ENCODE measurements around the gene ANO7. TPM values are rescaled to one million over a fixed set of nuclear protein-coding genes. Genes with fewer than 3 reads are reported as not detected.

Gene ANO7
- total RNA-seq, 1 experiment from 2014 or later = 7.7 TPM

DNA sequence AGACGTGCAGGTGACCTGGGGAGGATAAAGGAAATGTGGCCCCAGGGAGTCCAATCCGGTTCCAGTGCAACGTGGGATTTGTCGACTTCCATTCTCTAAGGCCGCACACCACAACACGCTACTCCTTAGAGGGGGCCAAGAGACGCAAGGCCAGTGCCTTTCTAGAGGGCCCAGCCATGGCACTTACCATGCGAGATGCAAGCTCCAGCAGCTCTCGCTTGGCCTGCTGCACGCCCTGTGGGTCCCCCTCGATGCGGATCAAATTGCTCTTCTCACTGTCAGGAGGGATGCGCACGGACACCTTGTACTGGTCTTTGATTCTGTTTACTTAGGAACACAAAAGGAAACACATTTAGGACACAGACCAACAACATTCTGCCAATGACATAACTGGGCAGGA, 61.2 kb downstream of the ANO7 start:
- Mint-ChIP-seq H3K36me3 (ENCODE audit: insufficient read depth, unreplicated experiment) (peaks cover 83% of the 10 kb centered on the region), H3K27ac (ENCODE audit: unreplicated experiment) (no peak overlapping the region), H3K27me3 (ENCODE audit: unreplicated experiment) (no peaks in the 10 kb centered on the region), H3K4me1 (ENCODE audit: low read depth, unreplicated experiment) (no peaks in the 10 kb centered on the region), H3K4me3 (ENCODE audit: low read depth, unreplicated experiment) (no peak overlapping the region), H3K9me3 (ENCODE audit: low read depth, unreplicated experiment) (no peaks in the 10 kb centered on the region)
- intact Hi-C loops (cut with micrococcal nuclease; ENCODE audit: unreplicated experiment) = no loop called here
- no peak for DNase-seq
- CTCF ChIA-PET = no interaction called here
- BruUV-seq (replicated peaks) = no TSS peak
- TF ChIP-seq, protein P1, sequence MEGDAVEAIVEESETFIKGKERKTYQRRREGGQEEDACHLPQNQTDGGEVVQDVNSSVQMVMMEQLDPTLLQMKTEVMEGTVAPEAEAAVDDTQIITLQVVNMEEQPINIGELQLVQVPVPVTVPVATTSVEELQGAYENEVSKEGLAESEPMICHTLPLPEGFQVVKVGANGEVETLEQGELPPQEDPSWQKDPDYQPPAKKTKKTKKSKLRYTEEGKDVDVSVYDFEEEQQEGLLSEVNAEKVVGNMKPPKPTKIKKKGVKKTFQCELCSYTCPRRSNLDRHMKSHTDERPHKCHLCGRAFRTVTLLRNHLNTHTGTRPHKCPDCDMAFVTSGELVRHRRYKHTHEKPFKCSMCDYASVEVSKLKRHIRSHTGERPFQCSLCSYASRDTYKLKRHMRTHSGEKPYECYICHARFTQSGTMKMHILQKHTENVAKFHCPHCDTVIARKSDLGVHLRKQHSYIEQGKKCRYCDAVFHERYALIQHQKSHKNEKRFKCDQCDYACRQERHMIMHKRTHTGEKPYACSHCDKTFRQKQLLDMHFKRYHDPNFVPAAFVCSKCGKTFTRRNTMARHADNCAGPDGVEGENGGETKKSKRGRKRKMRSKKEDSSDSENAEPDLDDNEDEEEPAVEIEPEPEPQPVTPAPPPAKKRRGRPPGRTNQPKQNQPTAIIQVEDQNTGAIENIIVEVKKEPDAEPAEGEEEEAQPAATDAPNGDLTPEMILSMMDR (IDR thresholded peaks at IDR 0.05; ENCODE audit: unreplicated experiment) = no peak

DNA sequence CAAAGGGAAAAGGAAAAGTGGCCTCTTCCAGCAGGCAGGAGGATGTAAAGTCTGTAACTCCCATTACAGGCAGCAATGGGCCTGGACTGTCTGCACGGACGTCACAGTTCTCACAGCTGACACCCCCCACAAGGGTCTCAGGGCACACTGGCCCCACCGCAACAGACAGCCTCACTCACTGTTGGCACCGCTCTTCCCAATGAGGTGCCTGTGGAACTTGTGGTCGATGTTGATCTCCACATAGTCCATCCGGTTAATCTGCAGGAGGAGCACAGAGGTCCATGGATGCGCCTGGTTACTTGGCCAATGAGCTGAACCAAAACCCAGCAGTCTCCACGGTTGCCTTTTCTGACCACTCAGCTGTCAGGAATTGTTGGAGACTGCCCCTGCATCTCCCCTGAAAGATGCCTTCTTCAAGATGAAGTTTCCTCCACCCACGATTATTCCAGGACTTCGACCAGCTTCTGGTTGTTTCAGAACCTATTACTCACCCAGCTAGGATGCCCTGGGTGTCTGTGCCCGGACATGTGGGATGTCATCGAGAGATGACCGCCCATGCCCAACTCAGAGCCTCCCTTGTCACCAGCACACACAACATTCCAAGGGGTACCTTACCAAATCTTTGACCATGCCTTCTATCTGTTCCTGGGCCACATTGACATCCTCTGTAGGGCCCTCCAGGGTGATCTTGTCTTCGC, 64.5 kb downstream of the ANO7 start:
- no peaks in the 10 kb centered on the region for H3K9me3 Mint-ChIP-seq (ENCODE audit: low read depth, unreplicated experiment)
- TF ChIP-seq, protein P1 (IDR thresholded peaks at IDR 0.05; ENCODE audit: unreplicated experiment) = no peak
- H3K4me3 Mint-ChIP-seq (ENCODE audit: low read depth, unreplicated experiment) = no peak overlapping the region
- no peak overlapping the region for H3K27ac Mint-ChIP-seq (ENCODE audit: unreplicated experiment)
- intact Hi-C loops (cut with micrococcal nuclease; ENCODE audit: unreplicated experiment) = no loop called here
- H3K4me1 Mint-ChIP-seq (ENCODE audit: low read depth, unreplicated experiment) = no peaks in the 10 kb centered on the region
- BruUV-seq (replicated peaks) = no TSS peak
- DNase-seq = no peak
- no peaks in the 10 kb centered on the region for H3K27me3 Mint-ChIP-seq (ENCODE audit: unreplicated experiment)
- peaks cover 79% of the 10 kb centered on the region for H3K36me3 Mint-ChIP-seq (ENCODE audit: insufficient read depth, unreplicated experiment)
- CTCF ChIA-PET = no interaction called here

DNA sequence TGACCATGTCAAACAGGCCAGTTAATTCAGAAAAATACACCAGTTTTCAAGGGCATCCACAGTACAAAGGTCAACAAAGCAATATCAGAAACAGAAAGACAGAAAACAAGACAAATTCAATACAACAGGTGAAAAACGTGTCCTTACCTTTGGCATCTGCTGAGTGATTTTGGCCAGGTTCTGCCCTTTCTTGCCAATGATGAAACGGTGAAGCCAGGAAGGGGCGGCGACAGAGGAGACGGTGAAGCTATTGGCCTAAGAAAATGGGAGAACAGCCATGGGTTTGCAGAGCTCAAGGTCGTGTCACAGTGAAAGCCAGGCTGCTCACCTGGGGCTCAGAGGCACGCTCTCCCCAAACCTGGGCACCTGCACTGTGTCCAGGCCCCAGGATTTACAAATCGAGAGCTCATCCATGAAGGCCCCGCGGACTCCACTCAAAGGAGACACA, 66.5 kb downstream of the ANO7 start:
- no peak for DNase-seq
- no peak overlapping the region for H3K4me3 Mint-ChIP-seq (ENCODE audit: low read depth, unreplicated experiment)
- TF ChIP-seq, protein P1 (IDR thresholded peaks at IDR 0.05; ENCODE audit: unreplicated experiment) = no peak
- intact Hi-C loops (cut with micrococcal nuclease; ENCODE audit: unreplicated experiment) = no loop called here
- no TSS peak for BruUV-seq (replicated peaks)
- no peaks in the 10 kb centered on the region for H3K9me3 Mint-ChIP-seq (ENCODE audit: low read depth, unreplicated experiment)
- H3K4me1 Mint-ChIP-seq (ENCODE audit: low read depth, unreplicated experiment) = no peaks in the 10 kb centered on the region
- CTCF ChIA-PET = no interaction called here
- no peaks in the 10 kb centered on the region for H3K27me3 Mint-ChIP-seq (ENCODE audit: unreplicated experiment)
- H3K27ac Mint-ChIP-seq (ENCODE audit: unreplicated experiment) = no peak overlapping the region
- H3K36me3 Mint-ChIP-seq (ENCODE audit: insufficient read depth, unreplicated experiment) = peaks cover 72% of the 10 kb centered on the region

DNA sequence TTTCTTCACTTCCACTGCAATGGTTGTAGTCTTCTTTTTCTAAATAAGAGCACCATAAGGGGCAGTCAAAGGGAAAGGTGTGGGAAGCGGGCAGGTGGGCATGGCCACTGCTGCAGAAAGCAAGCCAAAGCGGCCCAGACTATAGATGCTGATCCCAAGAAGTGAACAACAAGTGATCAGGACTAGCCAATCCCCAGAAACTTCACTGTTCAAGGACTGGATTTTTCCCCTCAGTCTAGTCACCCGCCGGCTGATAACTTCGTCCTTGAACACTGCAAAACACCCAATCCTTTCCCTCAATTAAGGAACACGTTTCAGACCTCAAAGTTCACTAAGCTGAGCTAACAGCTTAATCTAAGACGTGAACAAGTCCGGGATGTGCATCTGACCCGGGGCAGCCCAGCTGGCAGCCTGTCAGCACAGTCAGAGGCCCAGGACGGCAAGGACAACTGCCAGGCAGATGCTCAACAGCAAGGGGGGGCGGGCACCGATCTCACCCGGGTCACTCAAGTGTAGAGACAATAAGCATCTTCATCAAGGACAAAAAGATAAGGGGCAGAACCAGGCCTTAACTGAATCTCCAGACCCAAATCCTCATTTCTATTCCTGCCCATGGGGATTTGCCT, 67.2 kb downstream of the ANO7 start:
- no peak for DNase-seq
- H3K4me1 Mint-ChIP-seq (ENCODE audit: low read depth, unreplicated experiment) = no peaks in the 10 kb centered on the region
- no peaks in the 10 kb centered on the region for H3K9me3 Mint-ChIP-seq (ENCODE audit: low read depth, unreplicated experiment)
- H3K27ac Mint-ChIP-seq (ENCODE audit: unreplicated experiment) = no peak overlapping the region
- intact Hi-C loops (cut with micrococcal nuclease; ENCODE audit: unreplicated experiment) = no loop called here
- H3K36me3 Mint-ChIP-seq (ENCODE audit: insufficient read depth, unreplicated experiment) = peaks cover 71% of the 10 kb centered on the region
- H3K4me3 Mint-ChIP-seq (ENCODE audit: low read depth, unreplicated experiment) = no peak overlapping the region
- H3K27me3 Mint-ChIP-seq (ENCODE audit: unreplicated experiment) = no peaks in the 10 kb centered on the region
- TF ChIP-seq, protein P1 (IDR thresholded peaks at IDR 0.05; ENCODE audit: unreplicated experiment) = no peak
- CTCF ChIA-PET = no interaction called here
- no TSS peak for BruUV-seq (replicated peaks)

All from Calu3 (cell line).